B cell (primary cell): ENCODE data around the gene DZANK1. TPM values are rescaled to one million over a fixed set of nuclear protein-coding genes. Genes with fewer than 3 reads are reported as not detected.
"Not testable (repeated sequence)": the region's sequence is repeated elsewhere in the genome, so short reads cannot be mapped to it uniquely, and the experiment has no call there.

ENCODE experiments used
- ATAC-seq: fragments of 200-7000 bp; cut with Tn5 transposase; one replicate; pipeline ENCODE4 v1.10.0; 2021; ENCODE audit warnings: low read depth, mild to moderate bottlenecking, moderate number of reproducible peaks, moderate library complexity
- CTCF ChIA-PET: fragments of 350-600 bp; sonication (Branson Sonifier 250); formaldehyde crosslinking; loops from one replicate; lab custom pipeline; 2021; ENCODE audit warnings: antibody characterized with exemption, inconsistent platforms; lab: Charles Lee
- POLR2A ChIA-PET: fragments of 350-600 bp; sonication (Branson Sonifier 250); formaldehyde crosslinking; loops from one replicate; lab custom pipeline; 2021; ENCODE audit warnings: antibody characterized with exemption; lab: Charles Lee
- DNase-seq: peaks from one replicate; pipeline ENCODE4 v3.0.0; 2013
- H2AFZ ChIP-seq: 2 replicates; pipeline ENCODE4 v1.6.1; 2012; ENCODE audit warnings: mild to moderate bottlenecking, low read depth, low read length; ENCODE audit not compliant: insufficient read depth, poor library complexity, severe bottlenecking
- H3K27ac ChIP-seq, 2 donors: 1 replicate in 1 of 2; 2 replicates in 1 of 2; pipeline ENCODE4 v1.5.1; 2012 to 2013; ENCODE audit warnings: low read length in 2 of 2, mild to moderate bottlenecking in 2 of 2, moderate library complexity in 1 of 2
- H3K27me3 ChIP-seq, 4 experiments: fragments of 200-600 bp in 1 of 4; sonication (generic) in 1 of 4; replicated peaks in 1 of 4; 1 replicate in 2 of 4; 2 replicates in 2 of 4; pipeline versions ENCODE4 v1.6.1 to v1.7.0; 2013 to 2016; ENCODE audit warnings: low read length in 3 of 4, mild to moderate bottlenecking in 2 of 4, mixed read lengths in 1 of 4, moderate library complexity in 1 of 4; ENCODE audit not compliant: insufficient read depth in 4 of 4, control insufficient read depth in 3 of 4; ENCODE audit errors: control extremely low read depth in 1 of 4
- H3K36me3 ChIP-seq, 2 experiments: replicated peaks in 1 of 2; 1 replicate in 1 of 2; 2 replicates in 1 of 2; pipeline versions ENCODE4 v1.6.1 to v1.7.1; 2013; ENCODE audit warnings: low read length in 1 of 2; ENCODE audit not compliant: insufficient read depth in 2 of 2, control insufficient read depth in 1 of 2; ENCODE audit errors: control extremely low read depth in 1 of 2, extremely low read depth in 1 of 2
- H3K4me1 ChIP-seq, 2 donors: fragments of 200-600 bp in 1 of 2; sonication (generic) in 1 of 2; 1 replicate in 1 of 2; 2 replicates in 1 of 2; pipeline versions ENCODE4 v1.5.1 to v1.6.1; 2013 to 2017; ENCODE audit warnings: low read length in 2 of 2; ENCODE audit not compliant: control insufficient read depth in 2 of 2, insufficient read depth in 2 of 2
- H3K4me2 ChIP-seq: replicated peaks from 2 replicates; pipeline ENCODE3; 2012; ENCODE audit warnings: mild to moderate bottlenecking, low read depth, low read length; ENCODE audit not compliant: poor library complexity, severe bottlenecking
- H3K4me3 ChIP-seq, 5 experiments: fragments of 200-600 bp in 1 of 5; sonication (generic) in 1 of 5; 1 replicate in 3 of 5; 2 replicates in 2 of 5; pipeline versions ENCODE4 v1.5.1 to v1.7.0; 2011 to 2016; ENCODE audit warnings: low read length in 4 of 5, mild to moderate bottlenecking in 4 of 5, low read depth in 2 of 5, control low read depth in 1 of 5, moderate library complexity in 1 of 5; ENCODE audit not compliant: insufficient read depth in 1 of 5; ENCODE audit errors: control extremely low read depth in 1 of 5, extremely low read depth in 1 of 5
- H3K79me2 ChIP-seq: fragments of 200-600 bp; sonication (generic); one replicate; pipeline ENCODE4 v1.6.0; 2016; ENCODE audit warnings: low read length; ENCODE audit not compliant: control insufficient read depth, insufficient read depth
- H3K9ac ChIP-seq: fragments of 200-600 bp; sonication (generic); 2 replicates; pipeline ENCODE4 v1.6.1; 2017; ENCODE audit warnings: mild to moderate bottlenecking, low read length, moderate library complexity
- H3K9me3 ChIP-seq, 3 donors: one replicate each; pipeline versions ENCODE4 v1.6.1 to v1.7.1; 2013; ENCODE audit warnings: low read length in 2 of 3; ENCODE audit not compliant: control insufficient read depth in 2 of 3, insufficient read depth in 1 of 3; ENCODE audit errors: control extremely low read depth in 1 of 3
- H4K20me1 ChIP-seq: 2 replicates; pipeline ENCODE4 v1.6.0; 2012; ENCODE audit warnings: mild to moderate bottlenecking, low read length; ENCODE audit not compliant: insufficient read depth, control insufficient read depth, poor library complexity, severe bottlenecking
- H3K27ac Mint-ChIP-seq: one replicate; pipeline ENCODE4 v1.8.0; 2021; ENCODE audit warnings: mixed read lengths
- H3K27me3 Mint-ChIP-seq: one replicate; pipeline ENCODE4 v1.8.0; 2021; ENCODE audit warnings: mixed read lengths
- H3K4me1 Mint-ChIP-seq: one replicate; pipeline ENCODE4 v1.8.0; 2021; ENCODE audit warnings: mixed read lengths
- H3K4me3 Mint-ChIP-seq: one replicate; pipeline ENCODE4 v1.8.0; 2021; ENCODE audit warnings: mixed read lengths
- H3K9me3 Mint-ChIP-seq: one replicate; pipeline ENCODE4 v1.8.0; 2022; ENCODE audit warnings: mixed read lengths; ENCODE audit not compliant: insufficient read depth
- EZH2 ChIP-seq: IDR thresholded peaks from 2 replicates; pipeline ENCODE4 v1.6.1; 2012; ENCODE audit warnings: borderline replicate concordance, low read depth, mild to moderate bottlenecking, moderate library complexity, low read length; ENCODE audit not compliant: insufficient read depth, poor library complexity, severe bottlenecking
- WGBS: methylation state at CpG from one replicate; pipeline ENCODE4 v1.1.5; 2013; ENCODE audit warnings: missing lambda C conversion rate; ENCODE audit not compliant: insufficient coverage; 5-methylcytosine and 5-hydroxymethylcytosine counted together
- intact Hi-C: fragments of 100-400 bp; cut with micrococcal nuclease; formaldehyde crosslinking; loops from one replicate; pipeline ENCODE4 v1.10.0; 2022
- polyA plus RNA-seq: library from polyadenylated mRNA; depleted of rRNA; stranded (reverse); fragments of >200 nt; gene quantifications from 2 replicates; pipeline ENCODE4 v1.2.3, GENCODE V29; 2012
- total RNA-seq, 2 donors: library from RNA; stranded (reverse); fragments of 120-200 nt in 1 of 2; gene quantifications; 1 replicate in 1 of 2; 2 replicates in 1 of 2; pipeline versions ENCODE4 v1.2.3 to v1.2.4, GENCODE V29; 2013 to 2022
- TF ChIP-seq, protein P1 (sequence below): fragments of 200-600 bp; IDR thresholded peaks from one replicate; pipeline ENCODE4 v1.8.0; 2022; ENCODE audit warnings: antibody characterized with exemption, mild to moderate bottlenecking

DZANK1 gene
- total and polyA plus RNA-seq, 2 donors (not counting 1 experiment from before 2014, with no cell fraction given): 2.8 to 5.6 TPM

GRCh38 chr20:18401305-18401704 is 65.5 kb downstream of the DZANK1 start:
- H3K36me3 ChIP-seq: no peaks in the 10 kb centered on the region
- H3K9ac ChIP-seq: no peak overlapping the region
- Mint-ChIP-seq H3K27ac (no peak overlapping the region), H3K4me3 (no peak overlapping the region), H3K4me1 (no peaks in the 10 kb centered on the region), H3K9me3 (no peaks in the 10 kb centered on the region), H3K27me3 (no peaks in the 10 kb centered on the region)
- CTCF ChIA-PET: interaction anchor here (0.5 kb wide), 1 partner anchor 185 kb away, joined by 3 read pairs; no protein-coding TSS in a partner anchor
- no peak overlapping the region for H3K4me3 ChIP-seq
- intact Hi-C loops: no loop called here
- TF ChIP-seq EZH2: no peak
- TF ChIP-seq, protein P1, sequence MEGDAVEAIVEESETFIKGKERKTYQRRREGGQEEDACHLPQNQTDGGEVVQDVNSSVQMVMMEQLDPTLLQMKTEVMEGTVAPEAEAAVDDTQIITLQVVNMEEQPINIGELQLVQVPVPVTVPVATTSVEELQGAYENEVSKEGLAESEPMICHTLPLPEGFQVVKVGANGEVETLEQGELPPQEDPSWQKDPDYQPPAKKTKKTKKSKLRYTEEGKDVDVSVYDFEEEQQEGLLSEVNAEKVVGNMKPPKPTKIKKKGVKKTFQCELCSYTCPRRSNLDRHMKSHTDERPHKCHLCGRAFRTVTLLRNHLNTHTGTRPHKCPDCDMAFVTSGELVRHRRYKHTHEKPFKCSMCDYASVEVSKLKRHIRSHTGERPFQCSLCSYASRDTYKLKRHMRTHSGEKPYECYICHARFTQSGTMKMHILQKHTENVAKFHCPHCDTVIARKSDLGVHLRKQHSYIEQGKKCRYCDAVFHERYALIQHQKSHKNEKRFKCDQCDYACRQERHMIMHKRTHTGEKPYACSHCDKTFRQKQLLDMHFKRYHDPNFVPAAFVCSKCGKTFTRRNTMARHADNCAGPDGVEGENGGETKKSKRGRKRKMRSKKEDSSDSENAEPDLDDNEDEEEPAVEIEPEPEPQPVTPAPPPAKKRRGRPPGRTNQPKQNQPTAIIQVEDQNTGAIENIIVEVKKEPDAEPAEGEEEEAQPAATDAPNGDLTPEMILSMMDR: no peak
- no peak overlapping the region for H3K27ac ChIP-seq
- H3K79me2 ChIP-seq: no peaks in the 10 kb centered on the region
- DNase-seq (no peak), ATAC-seq (no peak)
- WGBS: 100% methylated on average over 1 of the region's 3 CpGs
- H2AFZ ChIP-seq: no peak overlapping the region
- H3K9me3 ChIP-seq: no peaks in the 10 kb centered on the region
- POLR2A ChIA-PET: no interaction called here
- no peaks in the 10 kb centered on the region for H4K20me1 ChIP-seq
- H3K4me1 ChIP-seq: no peaks in the 10 kb centered on the region
- H3K27me3 ChIP-seq: no peaks in the 10 kb centered on the region
- no peak overlapping the region for H3K4me2 ChIP-seq

DNA sequence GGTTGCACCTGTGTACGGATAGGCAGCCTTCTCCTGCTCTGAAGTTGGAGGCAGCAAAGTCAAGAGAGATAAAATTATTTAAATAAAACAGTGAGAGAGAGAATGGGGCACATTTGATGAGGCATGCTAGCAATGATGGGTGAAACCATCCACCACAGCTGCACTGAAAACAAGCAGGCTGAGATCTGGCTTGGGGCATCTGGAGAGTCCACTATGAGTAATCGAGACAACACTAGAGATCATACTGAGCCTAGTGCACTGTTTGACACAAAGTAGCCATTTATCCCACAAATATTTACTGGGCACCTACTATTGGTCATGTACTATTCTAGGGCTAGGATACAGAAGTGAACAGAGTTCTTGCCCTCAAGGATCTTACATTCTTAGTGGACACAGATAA is 66.4 kb downstream of the DZANK1 start:
- no peak overlapping the region for H3K9ac ChIP-seq
- no peak overlapping the region for H2AFZ ChIP-seq
- DNase-seq (no peak), ATAC-seq (no peak)
- no peak for TF ChIP-seq EZH2
- H3K27ac Mint-ChIP-seq: no peak overlapping the region
- no peaks in the 10 kb centered on the region for H4K20me1 ChIP-seq
- ChIA-PET CTCF (no interaction called here), POLR2A (no interaction called here)
- H3K4me3 Mint-ChIP-seq: no peak overlapping the region
- no peak overlapping the region for H3K4me2 ChIP-seq
- no peaks in the 10 kb centered on the region for H3K4me1 ChIP-seq
- no peaks in the 10 kb centered on the region for H3K27me3 ChIP-seq
- no peaks in the 10 kb centered on the region for H3K79me2 ChIP-seq
- H3K36me3 ChIP-seq: no peaks in the 10 kb centered on the region
- no peaks in the 10 kb centered on the region for H3K9me3 ChIP-seq
- H3K4me1 Mint-ChIP-seq: no peaks in the 10 kb centered on the region
- intact Hi-C loops: no loop called here
- no peak overlapping the region for H3K4me3 ChIP-seq
- H3K9me3 Mint-ChIP-seq: no peaks in the 10 kb centered on the region
- no CpG with 5 or more reads among the region's 2 CpGs for WGBS
- no peak overlapping the region for H3K27ac ChIP-seq
- H3K27me3 Mint-ChIP-seq: no peaks in the 10 kb centered on the region

DNA sequence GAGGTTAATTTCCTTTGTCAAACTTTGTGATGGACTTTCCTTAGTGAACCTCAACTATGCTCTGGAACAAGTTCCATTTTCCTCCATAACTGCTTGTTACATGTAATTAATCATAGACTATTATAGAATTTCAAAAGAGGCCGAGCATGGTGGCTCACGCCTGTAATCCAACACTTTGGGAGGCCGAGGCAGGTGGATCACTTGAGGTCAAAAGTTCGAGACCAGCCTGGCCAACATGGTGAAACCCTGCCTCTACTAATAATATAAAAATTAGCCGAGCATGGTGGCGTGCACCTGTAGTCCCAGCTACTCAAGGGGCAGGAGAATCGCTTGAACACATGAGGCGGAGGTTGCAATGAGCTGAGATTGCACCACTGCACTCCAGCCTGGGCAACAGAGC is 68.1 kb downstream of the DZANK1 start:
- H3K27ac Mint-ChIP-seq, H3K36me3 ChIP-seq, H3K27me3 Mint-ChIP-seq, H3K27ac ChIP-seq, H3K4me2 ChIP-seq, H2AFZ ChIP-seq, intact Hi-C loops, H3K9me3 ChIP-seq, H3K9ac ChIP-seq, DNase-seq, POLR2A ChIA-PET, H3K4me1 Mint-ChIP-seq, H3K9me3 Mint-ChIP-seq, ATAC-seq, H3K4me3 ChIP-seq, H4K20me1 ChIP-seq, H3K79me2 ChIP-seq, H3K4me1 ChIP-seq, H3K4me3 Mint-ChIP-seq, H3K27me3 ChIP-seq: not testable (repeated sequence)
- 93% methylated on average over 4 of the region's 8 CpGs for WGBS
- CTCF ChIA-PET: interaction anchor here (0.6 kb wide), 1 partner anchor 15 kb away, joined by 4 read pairs; no protein-coding TSS in a partner anchor
